Right lung (tissue), 5 donors: ENCODE measurements around the gene COX8A. TPM values are rescaled to one million over a fixed set of nuclear protein-coding genes. Genes with fewer than 3 reads are reported as not detected.

Experiments used
- DNase-seq, 2 donors: peaks; one replicate each; pipeline ENCODE4 v3.0.0-alpha.2; 2013
- polyA plus RNA-seq, 5 donors: library from polyadenylated mRNA; unstranded; fragments of 120-200 nt; gene quantifications; one replicate each; pipeline versions ENCODE4 v1.2.1 to v1.2.3, GENCODE V29; 2013; ENCODE audit warnings: inconsistent platforms in 1 of 5, low replicate concordance in 1 of 5; ENCODE audit not compliant: insufficient read length in 5 of 5, insufficient read depth in 1 of 5

COX8A gene
- polyA plus RNA-seq, 5 donors = 128 to 250 (median 158) TPM

GRCh38 chr11:64000026-64000739 is 25.8 kb downstream of the COX8A start:
- DNase-seq = peak in 1 of 2 donors; percentile 68

- no peak for DNase-seq
Observed at GRCh38 chr11:64000740-64001483, 26.5 kb downstream of the COX8A start.

- DNase-seq = peak in 1 of 2 donors; percentile 52
Observed at GRCh38 chr11:64001484-64002420, 27.3 kb downstream of the COX8A start.

- DNase-seq = no peak
Observed at GRCh38 chr11:64003807-64004589, 29.6 kb downstream of the COX8A start.

GRCh38 chr11:64004590-64004984 is 30.2 kb downstream of the COX8A start:
- no peak for DNase-seq

- DNase-seq = no peak
Observed at GRCh38 chr11:64005691-64006090, 31.3 kb downstream of the COX8A start.

GRCh38 chr11:64006398-64006797 is 32.0 kb downstream of the COX8A start:
- DNase-seq = no peak

GRCh38 chr11:64007160-64007628 is 32.8 kb downstream of the COX8A start:
- DNase-seq = no peak

GRCh38 chr11:64007629-64008282 is 33.3 kb downstream of the COX8A start:
- DNase-seq = no peak

GRCh38 chr11:64008283-64008913 is 34.0 kb downstream of the COX8A start:
- DNase-seq = no peak

- DNase-seq = no peak
Observed at GRCh38 chr11:64008914-64009633, 34.7 kb downstream of the COX8A start.

- no peak for DNase-seq
Observed at GRCh38 chr11:64009710-64010109, 35.3 kb downstream of the COX8A start.

GRCh38 chr11:64010783-64011182 is 36.4 kb downstream of the COX8A start:
- DNase-seq = no peak

GRCh38 chr11:64011371-64011770 is 37.0 kb downstream of the COX8A start:
- no peak for DNase-seq

- no peak for DNase-seq
Observed at GRCh38 chr11:64013141-64013896, 38.9 kb downstream of the COX8A start.

GRCh38 chr11:64014356-64014755 is 39.9 kb downstream of the COX8A start:
- no peak for DNase-seq

- no peak for DNase-seq
Observed at GRCh38 chr11:64015510-64015909, 41.1 kb downstream of the COX8A start.
